ENCODE measurements around the gene USP20.

The USP20 gene

GRCh38 chr9:129918296-129918950 lies 83.2 kb downstream of the USP20 start:
- no peak for DNase-seq (ENCODE audit: low read depth in 2 of 2)

GRCh38 chr9:129919277-129919676 lies 84.0 kb downstream of the USP20 start:
- no peak for DNase-seq (ENCODE audit: low read depth in 2 of 2)

- no peak for DNase-seq (ENCODE audit: low read depth in 2 of 2)
Observed at GRCh38 chr9:129919841-129920240, 84.6 kb downstream of the USP20 start.

- no peak for DNase-seq (ENCODE audit: low read depth in 2 of 2)
Observed at GRCh38 chr9:129921905-129922304, 86.6 kb downstream of the USP20 start.

- no peak for DNase-seq (ENCODE audit: low read depth in 2 of 2)
Observed at GRCh38 chr9:129923589-129923988, 88.3 kb downstream of the USP20 start.

GRCh38 chr9:129929496-129930125 lies 94.4 kb downstream of the USP20 start:
- DNase-seq (ENCODE audit: low read depth in 2 of 2), result no peak

- no peak for DNase-seq (ENCODE audit: low read depth in 2 of 2)
Observed at GRCh38 chr9:129930743-129931142, 95.5 kb downstream of the USP20 start.

Data from stimulated activated CD8-positive, alpha-beta memory T cell treated with anti-CD3 and anti-CD28 coated beads, Interleukin-7, amount 100 ng/mL, for 1 hour (primary cell).